NCI-H2107 treated with DMSO at 0.1 percent for 48 hours (cell line): ENCODE results near the gene TSHZ2.

ENCODE experiments used
- DNase-seq: peaks from one replicate; lab custom pipeline; 2025; ENCODE audit not compliant: unreplicated experiment; lab: John Stamatoyannopoulos, UW

The TSHZ2 gene

GRCh38 chr20:53270792-53271375 lies 298.7 kb downstream of the TSHZ2 start:
- no peak for DNase-seq

- DNase-seq = no peak
Measured at GRCh38 chr20:53274365-53274764, 302.2 kb downstream of the TSHZ2 start.

- no peak for DNase-seq
Measured at GRCh38 chr20:53274807-53275206, 302.6 kb downstream of the TSHZ2 start.

GRCh38 chr20:53276143-53276542 lies 304.0 kb downstream of the TSHZ2 start:
- DNase-seq = no peak

GRCh38 chr20:53278555-53278954 lies 306.4 kb downstream of the TSHZ2 start:
- no peak for DNase-seq

- DNase-seq = no peak
Measured at GRCh38 chr20:53279735-53280134, 307.6 kb downstream of the TSHZ2 start.

GRCh38 chr20:53281557-53282117 lies 309.5 kb downstream of the TSHZ2 start:
- DNase-seq = no peak

- no peak for DNase-seq
Measured at GRCh38 chr20:53282217-53282955, 310.2 kb downstream of the TSHZ2 start.

- no peak for DNase-seq
Measured at GRCh38 chr20:53283011-53283410, 310.9 kb downstream of the TSHZ2 start.

- DNase-seq = no peak
Measured at GRCh38 chr20:53283597-53283996, 311.4 kb downstream of the TSHZ2 start.

GRCh38 chr20:53284256-53284655 lies 312.1 kb downstream of the TSHZ2 start:
- DNase-seq = no peak

GRCh38 chr20:53284696-53285095 lies 312.5 kb downstream of the TSHZ2 start:
- DNase-seq = no peak

- no peak for DNase-seq
Measured at GRCh38 chr20:53287357-53288042, 315.3 kb downstream of the TSHZ2 start.

GRCh38 chr20:53291548-53291947 lies 319.4 kb downstream of the TSHZ2 start:
- DNase-seq = no peak

- DNase-seq = no peak
Measured at GRCh38 chr20:53292347-53292746, 320.2 kb downstream of the TSHZ2 start.

GRCh38 chr20:53294804-53295203 lies 322.6 kb downstream of the TSHZ2 start:
- no peak for DNase-seq

- DNase-seq = no peak
Measured at GRCh38 chr20:53296025-53296424, 323.9 kb downstream of the TSHZ2 start.

- DNase-seq = no peak
Measured at GRCh38 chr20:53296451-53297153, 324.4 kb downstream of the TSHZ2 start.

GRCh38 chr20:53297154-53297529 lies 325.0 kb downstream of the TSHZ2 start:
- DNase-seq = no peak

GRCh38 chr20:53298260-53298659 lies 326.1 kb downstream of the TSHZ2 start:
- no peak for DNase-seq

GRCh38 chr20:53298911-53299310 lies 326.8 kb downstream of the TSHZ2 start:
- DNase-seq = no peak
